Fibroblast of skin of abdomen (primary cell): ENCODE data around the gene SPI1.
A peak's percentile ranks its signal among the peaks of the same experiment; 100 is the strongest.

Experiments
- DNase-seq: peaks from one replicate; pipeline ENCODE4 v3.0.0-alpha.2; 2013

The SPI1 gene

GRCh38 chr11:47387944-47388696, 9.8 kb upstream of the SPI1 start:
- no peak for DNase-seq

- DNase-seq = no peak
Measured at GRCh38 chr11:47384498-47384897, 6.2 kb upstream of the SPI1 start.

DNA sequence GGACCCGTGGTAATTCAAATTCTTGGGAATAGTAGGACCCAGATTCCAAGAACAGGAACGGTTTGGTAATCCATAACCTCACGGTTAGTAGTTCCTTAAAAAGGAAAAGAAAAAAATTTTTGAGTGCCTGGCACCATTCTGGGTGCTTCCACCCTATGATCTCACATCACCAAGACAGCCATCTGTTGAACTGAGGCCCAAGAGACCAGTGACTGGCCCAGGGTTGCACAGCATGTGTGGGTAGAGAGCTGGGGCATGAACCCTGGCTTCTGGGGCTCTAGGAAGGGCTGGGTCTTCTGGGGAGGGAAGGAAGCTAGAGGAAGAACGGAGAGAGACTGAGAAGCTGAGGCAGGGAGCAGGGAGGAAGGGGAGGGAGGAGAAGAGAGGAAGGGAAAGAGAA, 4.7 kb upstream of the SPI1 start:
- DNase-seq = no peak

- no peak for DNase-seq
Measured at GRCh38 chr11:47380078-47380477, 1.7 kb upstream of the SPI1 start.

- DNase-seq = no peak
Measured at GRCh38 chr11:47379317-47379716, 970 bp upstream of the SPI1 start.

- DNase-seq = no peak
Measured at GRCh38 chr11:47378836-47379170, 456 bp upstream of the SPI1 start.

DNA sequence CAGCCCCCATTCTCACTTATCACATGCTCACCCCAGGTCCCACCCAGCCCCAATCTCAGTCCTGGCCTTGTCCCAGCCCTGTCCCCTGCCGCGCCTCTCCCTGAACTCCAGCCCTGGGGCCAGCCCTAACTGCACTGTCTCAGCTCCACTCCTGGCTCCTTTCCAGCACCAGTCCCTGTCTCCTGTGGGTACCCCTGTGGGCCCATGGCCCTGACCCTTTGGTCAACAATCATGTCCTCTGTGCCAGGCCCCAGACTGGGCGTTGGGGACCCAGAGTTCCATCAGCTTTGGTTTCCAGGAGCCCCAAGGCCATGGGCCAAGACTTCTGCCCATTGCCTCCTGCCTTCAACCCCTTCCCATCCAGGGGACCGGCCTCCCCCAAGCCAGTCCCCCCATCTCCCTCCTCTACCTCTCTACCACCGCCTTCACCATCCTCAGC, 757 bp downstream of the SPI1 start:
- no peak for DNase-seq

GRCh38 chr11:47376525-47377371, 1.6 kb downstream of the SPI1 start:
- DNase-seq = no peak

DNA sequence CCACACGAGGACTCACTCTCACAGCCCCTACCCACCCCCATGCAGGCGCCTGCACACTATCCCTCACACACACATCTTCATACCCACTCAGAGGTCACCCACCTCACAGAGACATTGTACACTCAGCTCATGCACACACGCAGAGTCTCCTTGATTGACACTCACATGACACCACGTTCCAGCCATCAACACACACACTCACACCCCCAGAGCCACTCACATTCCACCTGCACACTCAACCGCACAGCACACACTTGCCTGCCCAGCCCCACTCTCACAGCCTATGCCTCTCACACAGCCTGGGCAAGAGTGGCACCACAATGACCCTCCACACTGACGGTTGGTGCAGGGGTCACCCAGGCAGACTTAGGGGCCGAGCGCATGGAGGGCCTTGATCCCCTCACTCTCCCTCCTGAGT, 2.2 kb downstream of the SPI1 start:
- no peak for DNase-seq

DNA sequence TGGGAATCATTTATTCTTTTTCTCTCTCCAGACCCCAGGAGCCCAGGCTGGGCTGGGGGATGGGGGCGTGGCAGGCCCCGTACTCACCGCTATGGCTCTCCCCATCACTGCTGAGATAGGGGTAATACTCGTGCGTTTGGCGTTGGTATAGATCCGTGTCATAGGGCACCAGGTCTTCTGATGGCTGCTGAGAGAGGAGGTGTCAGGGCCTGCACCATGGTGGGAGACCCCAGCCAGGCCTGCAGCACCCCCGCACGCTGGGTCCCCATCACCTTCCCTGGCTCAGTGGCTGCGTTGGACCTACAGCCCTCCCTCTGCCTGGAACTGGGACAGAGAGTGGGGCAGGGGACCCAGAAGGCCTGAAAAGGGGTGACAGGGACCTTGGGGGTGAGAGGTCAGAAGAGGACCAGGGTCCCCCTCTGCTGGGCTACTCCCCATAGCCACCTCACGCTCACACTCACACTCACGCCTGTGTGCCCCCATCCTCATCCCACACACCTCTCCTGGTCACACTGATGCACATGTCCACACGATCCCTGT, 2.7 kb downstream of the SPI1 start:
- DNase-seq = no peak

- no peak for DNase-seq
Measured at GRCh38 chr11:47375020-47375419, 3.3 kb downstream of the SPI1 start.

DNA sequence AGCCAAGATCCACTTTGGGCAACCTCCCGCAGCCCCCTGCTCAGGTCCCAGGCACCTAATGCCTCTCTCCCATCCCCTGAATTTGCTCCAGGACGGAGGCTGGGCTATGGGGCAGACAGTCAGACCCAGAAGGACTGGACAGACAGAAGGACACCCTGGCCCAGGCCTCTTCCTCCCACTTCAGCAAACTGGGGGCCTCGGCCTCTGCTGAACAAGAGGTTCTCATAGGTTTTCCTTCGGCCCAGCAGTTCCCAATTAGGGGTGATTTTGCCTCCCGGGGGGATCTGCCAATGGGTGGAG, 3.7 kb downstream of the SPI1 start:
- no peak for DNase-seq

DNA sequence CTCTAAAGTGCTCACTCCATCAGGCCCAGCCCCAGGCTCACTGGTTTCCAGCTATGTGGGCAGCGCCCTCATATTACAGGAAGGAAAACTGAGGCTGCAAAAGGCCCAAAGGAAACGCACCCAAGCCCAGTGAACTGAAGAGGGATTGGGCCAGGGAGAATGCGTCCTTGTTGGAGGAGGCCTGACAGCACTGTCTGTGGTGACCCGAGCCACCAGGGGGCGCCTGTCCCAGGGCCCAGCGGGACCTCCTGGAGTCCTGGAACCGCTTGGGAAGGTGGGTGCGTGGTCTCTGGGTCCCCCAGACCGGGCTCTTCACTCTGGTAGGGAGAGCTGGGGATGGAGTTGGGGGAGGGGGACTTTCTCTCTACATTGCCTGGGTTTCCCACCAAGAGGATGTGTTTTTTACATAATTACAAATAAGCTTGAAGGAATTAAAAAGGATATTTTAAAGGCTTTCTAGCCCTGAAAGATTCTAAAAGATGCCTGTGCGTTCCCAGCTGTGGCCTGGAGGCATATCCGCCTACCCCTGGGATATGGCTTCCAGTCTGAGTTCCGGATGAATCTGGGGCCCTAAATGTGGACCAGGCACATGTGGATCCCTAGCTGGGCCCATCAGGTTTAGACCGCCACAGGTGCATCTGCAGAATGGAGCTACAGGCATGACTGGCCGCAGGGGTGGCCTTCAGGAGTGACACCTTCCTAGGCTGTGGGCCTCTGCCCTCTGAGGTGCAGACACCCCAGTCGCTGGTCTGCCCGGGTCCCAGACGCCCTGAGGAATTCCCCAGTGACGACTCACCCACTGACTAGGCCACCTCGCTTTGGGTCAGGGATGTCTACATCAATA, 4.2 kb downstream of the SPI1 start:
- DNase-seq = peak; percentile 67

GRCh38 chr11:47372422-47372821, 5.9 kb downstream of the SPI1 start:
- no peak for DNase-seq

DNA sequence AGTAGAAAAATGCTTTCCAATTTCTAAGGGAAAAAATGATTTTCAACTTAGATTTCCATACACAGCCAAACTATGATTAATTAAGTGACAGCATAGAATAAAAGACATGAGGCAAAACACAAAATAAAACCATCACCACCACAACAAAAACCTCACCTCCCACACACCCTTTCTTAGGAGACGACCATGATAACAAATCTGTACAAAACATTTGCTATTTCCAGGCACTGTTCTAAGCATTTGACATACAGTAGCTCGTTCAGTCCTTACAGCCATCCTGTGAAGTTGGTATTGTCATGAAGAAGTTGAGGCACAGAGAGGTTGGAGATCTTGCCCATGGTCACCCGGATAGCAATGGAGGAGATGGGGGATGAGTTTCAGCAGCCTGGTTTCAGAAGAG, 8.7 kb downstream of the SPI1 start:
- DNase-seq = no peak

DNA sequence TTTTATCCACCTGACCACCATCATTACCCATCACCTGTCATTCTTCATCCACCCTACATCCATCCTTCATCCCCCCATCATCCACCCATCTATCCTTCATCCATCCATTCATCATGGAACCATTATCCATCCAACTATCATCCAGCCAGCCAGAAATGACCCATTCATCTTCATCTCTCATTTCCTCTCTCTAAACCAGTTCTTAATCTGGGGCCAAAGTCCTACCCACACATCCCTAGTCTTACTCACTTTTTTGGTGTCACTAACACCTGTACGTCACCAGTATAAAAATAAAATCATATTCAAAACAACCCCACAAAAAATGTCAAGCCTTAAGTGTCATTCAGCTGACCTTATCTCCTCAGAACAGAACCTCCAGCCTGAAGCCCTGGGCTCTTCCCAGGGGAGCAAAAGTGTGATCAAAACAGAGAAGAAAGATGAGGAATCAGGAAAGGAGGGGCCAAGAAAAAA, 12.3 kb downstream of the SPI1 start:
- no peak for DNase-seq

- no peak for DNase-seq
Measured at GRCh38 chr11:47361419-47361818, 16.9 kb downstream of the SPI1 start.

GRCh38 chr11:47360341-47360740, 18.0 kb downstream of the SPI1 start:
- no peak for DNase-seq

DNA sequence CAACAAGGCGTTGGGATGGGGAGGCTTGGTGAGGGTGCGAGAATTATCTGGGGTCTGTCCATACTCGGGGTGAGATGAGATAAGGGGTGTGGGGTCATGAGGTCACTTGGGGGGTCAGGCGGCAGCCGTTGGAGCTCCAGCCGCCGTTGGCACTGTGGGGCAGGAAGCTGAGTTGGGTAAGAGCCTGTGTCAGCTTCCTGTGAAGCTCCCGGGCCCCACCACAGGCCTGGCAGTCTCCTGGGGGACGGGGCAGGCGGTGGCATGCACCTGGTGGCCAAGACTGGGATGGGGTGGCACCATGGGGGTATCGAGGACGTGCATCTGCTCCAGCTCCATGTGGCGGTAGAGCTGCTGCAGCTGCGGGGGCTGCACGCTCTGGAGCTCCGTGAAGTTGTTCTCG, 18.8 kb downstream of the SPI1 start:
- no peak for DNase-seq

DNA sequence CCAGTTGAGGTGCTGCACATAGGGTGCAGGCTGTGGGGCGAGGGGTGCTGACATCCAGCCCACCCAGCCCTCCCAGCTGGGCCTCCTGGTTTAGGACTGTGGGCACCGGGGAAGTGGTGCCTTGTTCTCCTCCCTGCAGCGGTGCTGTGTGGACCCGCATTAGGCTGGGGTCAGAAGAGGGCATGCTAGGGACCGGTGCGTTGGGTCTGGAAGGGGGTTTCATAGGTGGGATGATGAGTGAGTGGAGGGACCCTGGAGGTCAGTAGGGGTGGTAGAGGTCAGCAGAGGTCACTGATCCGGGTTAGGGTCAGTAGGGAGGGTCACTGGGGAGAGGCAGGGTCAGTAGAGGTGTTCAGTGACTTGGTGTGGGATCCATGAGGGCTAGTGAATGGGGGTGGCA, 19.2 kb downstream of the SPI1 start:
- no peak for DNase-seq

DNA sequence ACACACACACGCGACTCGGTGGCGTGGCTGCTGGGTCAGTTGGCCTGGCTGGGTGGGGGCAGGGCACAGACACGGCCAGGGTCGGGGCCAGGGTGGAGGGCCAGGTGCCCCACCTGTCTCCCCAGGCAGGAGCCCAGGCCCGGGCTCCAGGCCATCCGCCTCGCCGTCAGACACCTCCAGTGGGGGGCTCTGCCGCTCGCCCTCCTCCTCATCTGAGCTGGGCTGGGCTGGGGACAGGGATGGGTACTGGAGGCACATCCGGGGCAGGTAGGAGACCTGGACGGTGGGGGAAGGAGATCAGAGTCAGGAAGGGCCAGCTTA, 19.7 kb downstream of the SPI1 start:
- no peak for DNase-seq

DNA sequence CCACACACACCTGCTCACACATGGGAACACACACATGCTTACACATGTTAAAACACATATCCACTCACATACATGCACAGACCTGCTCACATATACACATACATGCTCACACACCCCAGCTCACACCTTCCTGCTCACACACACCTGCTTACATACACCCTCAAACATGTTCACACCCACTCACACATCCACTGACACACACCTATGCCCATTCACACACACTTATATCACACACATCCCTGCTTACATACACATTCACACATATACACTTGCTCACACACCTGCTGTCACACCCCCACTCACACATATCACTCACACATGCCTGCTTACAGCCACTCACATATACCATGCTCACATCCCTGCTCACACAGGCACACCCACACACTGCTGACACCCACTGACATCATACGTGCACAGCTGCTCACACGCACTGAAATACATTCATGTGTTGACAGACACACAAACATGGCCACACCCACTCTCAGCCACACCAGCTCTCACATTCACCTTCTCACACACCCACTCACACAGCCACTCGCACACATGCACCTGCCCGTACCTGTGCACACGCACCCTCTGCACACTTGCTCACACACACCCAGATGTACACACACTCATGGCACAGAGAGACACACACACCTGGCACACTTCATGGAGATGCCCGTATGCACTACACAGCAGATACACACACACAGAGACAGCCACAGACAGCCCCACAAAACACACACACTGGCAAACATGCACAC, 20.2 kb downstream of the SPI1 start:
- DNase-seq = no peak

DNA sequence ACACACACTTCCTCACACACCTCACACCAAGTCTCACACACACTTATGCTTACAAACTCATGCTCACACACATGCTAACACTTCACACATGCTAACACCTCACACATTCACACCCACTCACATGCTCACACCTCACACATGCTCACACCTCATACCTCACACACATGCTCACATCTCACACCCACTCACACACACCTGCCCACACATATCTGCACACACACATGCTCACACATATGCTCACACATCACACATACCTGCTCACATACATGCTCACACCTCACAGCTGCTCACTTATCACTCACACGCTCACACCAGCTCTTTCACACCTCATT, 21.4 kb downstream of the SPI1 start:
- DNase-seq = no peak
